GM21717 (cell line): ENCODE results near the gene KCNK1.

Experiments used
- ATAC-seq: cut with Tn5 transposase; IDR thresholded peaks from one replicate; pipeline ENCODE4 v1.9.1; 2021; ENCODE audit warnings: mild to moderate bottlenecking, moderate library complexity; ENCODE audit not compliant: unreplicated experiment

Gene KCNK1

DNA sequence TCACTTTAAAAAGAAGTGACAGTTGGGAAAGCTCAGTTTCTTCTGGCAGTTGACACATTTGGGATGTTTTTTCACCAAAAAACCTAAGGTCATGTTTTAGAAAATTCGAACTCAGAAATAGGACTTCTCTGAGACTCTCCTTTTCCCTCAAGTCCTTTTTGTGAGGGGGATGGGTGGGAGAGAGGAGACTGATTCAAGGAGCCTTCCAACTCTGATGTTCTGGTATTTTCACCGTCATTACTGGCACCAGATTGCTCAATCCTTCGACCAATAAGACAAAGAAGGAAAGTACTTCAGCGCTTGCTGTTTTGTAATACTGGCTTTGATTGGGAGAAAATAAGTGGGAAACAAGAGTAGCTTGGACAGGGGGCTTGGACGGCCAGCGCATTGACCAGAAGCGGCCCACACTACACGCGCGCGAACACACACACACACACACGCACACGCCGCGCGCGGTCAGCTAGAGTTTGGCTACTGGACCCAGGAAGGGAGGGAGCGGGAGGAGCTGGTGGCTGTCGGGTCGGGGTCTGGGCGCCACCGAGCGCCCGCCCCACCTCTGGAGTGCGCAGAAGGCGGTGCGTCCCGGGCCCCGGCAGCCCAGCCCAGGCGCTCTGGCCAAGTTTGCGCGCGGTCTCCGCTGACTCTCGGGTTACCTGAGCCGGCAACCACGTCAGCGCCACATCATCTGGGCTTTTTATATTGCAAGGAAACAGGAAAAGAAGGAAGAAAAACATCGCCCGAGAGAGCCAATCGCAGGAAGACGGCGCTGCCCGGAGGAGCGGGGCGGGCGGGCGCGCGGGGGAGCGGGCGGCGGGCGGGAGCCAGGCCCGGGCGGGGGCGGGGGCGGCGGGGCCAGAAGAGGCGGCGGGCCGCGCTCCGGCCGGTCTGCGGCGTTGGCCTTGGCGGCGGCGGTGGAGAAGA is at the start of gene KCNK1:
Gene KCNK1 (plus strand): TSS at position 855 of the 921 bp plus-strand sequence. CDS start 66 bp downstream, at position 921.
- ATAC-seq = peak; percentile 11

DNA sequence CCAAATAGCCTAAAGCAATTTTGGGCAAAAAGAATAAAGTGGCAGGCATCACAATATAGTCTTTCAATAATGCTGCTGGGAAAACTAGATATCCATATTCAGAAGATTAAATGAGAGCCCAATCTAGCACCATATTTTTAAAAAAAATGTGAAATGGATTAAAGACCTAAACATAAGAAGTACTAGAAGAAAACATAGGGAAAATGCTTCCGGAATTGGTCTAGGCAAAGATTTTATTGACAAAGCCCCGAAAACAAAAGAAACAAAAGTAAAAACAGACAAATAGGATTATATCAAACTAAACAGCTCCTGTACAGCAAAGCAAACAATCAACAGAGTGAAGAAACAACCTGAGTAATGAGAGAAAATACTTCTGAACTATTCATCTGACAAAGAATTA is 48.6 kb upstream of the KCNK1 start:
- ATAC-seq = no peak

DNA sequence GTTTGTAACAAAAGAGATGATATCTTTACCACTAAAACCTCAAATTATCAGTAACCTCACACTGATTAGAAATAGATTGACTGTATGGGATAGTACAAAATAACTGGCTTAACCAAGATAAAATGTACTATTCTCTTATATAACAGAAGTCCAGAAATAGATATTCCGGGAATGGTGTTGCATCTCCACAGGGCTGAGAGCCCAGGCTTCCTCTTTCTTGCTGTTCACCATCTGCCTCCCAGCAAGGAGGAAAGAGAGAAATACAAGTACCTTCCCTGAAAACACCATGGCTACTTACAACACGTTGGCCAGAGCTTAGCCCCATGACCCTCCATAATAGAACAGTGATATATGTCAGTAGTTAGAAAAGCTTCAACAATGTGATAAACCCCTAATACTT is 47.0 kb upstream of the KCNK1 start:
- ATAC-seq = no peak

DNA sequence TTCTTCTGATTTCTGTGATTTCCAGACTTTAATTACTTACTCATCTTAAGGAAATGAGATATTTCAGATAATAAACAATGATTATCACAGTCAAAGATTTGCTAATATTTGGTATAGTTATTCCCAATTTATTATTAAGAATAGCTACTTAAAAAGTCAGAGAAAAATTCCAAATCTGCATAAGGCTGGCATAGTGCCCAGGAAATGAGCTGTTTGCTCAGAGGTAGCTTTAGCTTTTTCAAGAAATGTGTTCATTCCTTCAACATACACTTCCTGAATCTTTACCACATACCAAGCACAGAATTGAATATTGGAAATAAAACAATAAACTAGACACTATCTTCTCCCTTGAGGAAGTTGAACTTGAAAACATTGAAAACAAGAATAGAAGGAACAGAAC is 44.3 kb upstream of the KCNK1 start:
- no peak for ATAC-seq

DNA sequence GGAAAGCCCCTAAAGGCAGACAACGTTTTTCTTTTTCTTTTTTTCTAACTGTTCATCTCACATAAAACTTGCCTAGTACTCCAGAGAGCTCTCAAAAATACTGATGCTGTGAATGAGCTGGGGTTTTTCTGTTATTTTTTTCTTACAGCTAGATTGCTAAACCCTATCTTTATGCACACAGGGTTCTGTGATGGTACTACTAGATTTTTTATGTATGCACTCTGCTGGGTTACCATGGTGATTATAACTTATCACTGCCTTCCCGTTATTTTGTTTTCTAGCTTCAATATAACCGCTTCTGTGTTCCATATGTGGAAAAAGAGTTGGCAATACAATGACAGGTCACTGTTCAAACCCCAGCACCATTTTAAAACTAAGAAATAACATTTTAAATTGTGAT is 43.7 kb upstream of the KCNK1 start:
- ATAC-seq = no peak

DNA sequence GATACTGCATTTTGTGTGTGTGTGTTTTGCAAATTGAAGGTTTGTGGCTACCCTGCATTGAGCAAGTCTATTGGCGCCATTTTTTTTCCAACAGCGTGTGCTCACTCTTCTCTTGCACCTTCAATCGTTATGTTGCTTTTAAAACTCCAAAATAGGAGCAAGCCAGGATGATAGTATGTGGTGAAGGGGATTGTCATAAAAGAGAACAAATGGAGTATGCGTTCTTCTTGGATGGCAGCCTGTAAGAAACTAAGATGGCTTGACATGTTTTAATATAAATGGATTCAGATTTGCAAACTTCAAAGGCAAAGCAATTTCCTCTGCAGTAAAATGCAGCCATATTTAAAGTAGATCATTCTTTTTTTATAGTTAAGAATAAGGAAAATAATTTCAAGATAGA is 43.2 kb upstream of the KCNK1 start:
- ATAC-seq = no peak

DNA sequence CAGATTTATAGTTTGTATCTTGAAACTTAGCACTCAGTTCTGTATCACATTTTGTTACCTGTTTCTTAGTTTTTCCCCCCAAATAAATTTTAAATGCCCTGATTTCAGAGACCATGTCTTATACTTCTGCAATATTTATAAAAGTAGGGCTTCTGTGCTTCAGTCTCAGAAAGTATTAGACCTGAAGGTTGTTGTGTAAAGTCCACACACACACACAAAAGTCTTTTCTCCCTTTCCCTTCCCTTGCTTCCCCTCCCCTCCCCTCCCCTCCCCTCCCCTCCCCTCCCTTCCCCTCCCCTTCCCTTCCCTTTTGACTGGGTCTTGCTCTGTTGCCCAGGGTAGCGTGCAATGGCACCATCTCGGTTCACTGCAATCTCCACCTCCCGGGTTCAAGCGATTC is 41.0 kb upstream of the KCNK1 start:
- no peak for ATAC-seq

DNA sequence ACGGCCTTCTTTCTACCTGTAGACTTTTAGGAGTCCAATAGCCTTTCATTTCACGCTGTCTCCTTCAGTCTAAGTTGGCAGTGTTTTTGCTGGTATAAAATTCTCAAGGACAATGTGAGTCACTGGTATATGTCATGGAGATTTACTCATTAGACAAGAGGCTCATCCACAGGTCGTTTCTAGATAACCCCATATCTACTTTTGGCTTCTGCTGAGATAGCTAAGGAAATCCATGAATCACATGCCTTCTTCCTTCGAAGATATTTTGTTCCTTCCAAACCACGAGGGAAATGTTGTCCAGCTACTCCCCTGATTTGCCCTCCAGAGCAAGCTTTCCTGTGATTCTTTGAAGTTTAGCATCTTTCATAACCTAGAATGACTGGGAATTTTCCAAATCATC is 38.5 kb upstream of the KCNK1 start:
- ATAC-seq = no peak

DNA sequence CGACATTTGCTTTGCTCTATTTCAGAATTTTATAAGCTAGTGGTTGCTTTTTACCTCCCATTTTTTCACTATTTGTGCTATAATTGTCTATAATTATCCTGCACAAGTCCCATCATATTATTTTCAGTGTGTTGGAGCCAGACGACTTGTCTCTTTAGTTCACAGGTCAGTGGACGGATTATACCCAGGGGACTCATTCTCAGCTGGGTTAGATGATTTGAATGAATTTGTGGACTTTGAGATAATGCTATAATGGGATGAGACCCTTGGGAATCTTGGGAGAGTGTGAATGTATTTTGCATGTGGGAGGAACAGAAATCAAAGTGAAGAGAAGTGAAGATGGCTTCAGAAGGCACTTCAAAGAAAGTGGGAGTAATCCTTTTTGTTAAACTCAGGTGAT is 31.5 kb upstream of the KCNK1 start:
- no peak for ATAC-seq

DNA sequence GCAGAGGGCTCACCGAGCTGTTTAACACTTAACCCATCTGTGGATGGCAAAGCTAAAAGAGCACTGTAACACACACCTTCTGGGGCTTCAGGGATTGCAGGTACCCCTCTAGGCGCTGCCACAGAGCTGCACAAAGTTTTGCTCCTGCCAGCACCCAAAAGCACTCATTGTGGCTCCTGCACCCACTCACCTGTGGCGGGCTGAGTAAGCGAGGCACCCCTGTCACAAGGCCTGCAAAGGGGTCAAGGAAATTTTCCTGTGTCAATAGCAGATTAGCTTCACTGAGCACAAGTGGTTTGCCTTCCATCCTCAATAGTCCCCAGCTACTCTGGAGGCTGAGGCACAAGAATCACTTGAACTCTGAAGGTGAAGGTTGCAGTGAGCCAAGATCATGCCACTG is 29.5 kb upstream of the KCNK1 start:
- no peak for ATAC-seq

DNA sequence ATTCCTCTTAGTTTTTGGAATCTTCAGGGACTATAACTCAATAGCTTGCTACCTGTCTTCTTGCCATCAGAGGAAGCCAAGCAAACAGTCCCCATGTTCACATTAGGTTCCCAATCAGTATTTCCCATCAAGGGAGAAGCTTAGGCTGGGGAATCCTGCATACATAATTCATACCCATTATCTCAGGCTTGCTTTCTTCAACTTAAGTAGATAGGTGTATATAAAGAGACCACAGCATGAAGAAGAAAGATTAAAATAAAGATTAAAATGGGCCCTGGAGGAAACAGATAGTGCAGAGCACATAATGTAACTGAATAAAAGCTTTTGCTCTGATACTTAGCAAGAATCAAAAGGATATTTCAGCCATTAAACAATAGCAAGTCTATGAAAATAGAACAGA is 29.0 kb upstream of the KCNK1 start:
- ATAC-seq = no peak

DNA sequence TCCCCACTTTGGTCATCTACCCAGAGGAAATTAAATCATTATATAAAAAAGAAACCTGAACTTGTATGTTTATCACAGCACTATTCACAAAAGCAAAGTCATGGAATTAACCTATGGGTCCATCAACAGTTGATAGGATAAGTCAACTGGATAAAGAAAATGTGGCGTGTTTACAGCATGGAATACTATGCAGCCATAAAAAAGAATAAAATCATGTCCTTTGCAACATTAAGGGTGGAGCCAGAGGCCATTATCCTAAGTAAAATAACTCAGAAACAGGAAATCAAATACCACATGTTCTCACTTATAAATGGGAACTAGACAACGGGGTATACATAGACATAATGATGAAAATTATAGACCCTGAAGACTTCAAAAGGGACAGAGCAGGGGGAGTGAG is 27.6 kb upstream of the KCNK1 start:
- no peak for ATAC-seq

DNA sequence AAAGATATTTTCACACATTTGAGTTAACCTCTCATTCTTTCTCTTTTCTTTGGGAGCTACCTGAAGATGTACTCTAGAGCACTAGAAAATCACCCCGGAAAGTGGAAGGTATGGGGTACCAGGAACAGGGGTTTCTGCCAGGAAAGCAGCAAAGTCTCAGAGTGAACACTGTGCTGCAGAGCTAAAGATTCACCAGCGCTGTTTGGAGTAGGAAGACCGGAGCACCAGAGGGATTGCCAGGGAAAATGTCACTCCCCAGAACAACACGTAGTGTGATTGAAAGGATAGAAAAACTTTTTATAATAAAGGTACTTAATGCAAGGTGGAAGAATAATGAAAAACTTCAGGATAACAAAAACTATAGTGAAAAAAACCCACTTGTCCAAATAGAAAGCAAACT is 26.7 kb upstream of the KCNK1 start:
- no peak for ATAC-seq

DNA sequence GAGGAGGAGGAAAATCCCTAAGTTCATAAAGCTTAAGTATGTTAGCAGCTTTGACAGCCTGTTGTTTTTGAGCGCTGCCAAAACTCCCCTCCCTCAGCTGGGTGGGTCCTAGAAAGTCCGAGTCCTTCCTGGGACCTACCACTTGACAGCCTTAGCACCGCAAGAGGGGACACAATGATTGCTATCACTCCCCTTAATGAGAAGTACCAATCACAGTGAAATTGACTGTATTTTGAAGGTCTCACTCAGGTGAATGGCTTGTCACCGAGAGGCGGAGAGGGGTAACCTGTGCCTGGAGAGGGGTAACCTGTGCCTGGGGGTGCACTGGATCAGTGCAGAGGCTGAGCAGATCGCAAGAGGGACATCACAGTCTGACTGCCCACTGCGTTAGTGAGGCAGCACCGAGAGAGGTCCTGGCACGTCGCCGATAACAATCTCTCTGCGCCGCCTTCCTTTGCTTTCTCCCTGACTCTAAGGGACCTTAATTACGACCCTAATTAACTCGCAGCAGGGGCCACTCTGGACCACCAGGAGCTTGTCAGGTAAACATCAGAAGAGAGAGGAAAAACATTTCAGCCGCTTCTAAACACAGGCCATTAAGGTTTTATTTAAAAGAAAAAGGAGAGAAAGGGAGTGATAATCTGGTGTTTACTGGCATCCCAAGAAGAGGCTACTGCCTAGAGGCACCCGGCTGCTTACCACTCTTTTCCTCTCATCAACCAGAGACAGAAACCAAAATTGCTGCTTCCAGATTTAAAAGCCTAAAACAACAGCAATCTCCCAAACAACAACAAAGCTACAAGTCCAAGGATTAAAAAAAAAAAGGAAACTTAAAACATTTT is 25.7 kb upstream of the KCNK1 start:
- ATAC-seq = no peak

DNA sequence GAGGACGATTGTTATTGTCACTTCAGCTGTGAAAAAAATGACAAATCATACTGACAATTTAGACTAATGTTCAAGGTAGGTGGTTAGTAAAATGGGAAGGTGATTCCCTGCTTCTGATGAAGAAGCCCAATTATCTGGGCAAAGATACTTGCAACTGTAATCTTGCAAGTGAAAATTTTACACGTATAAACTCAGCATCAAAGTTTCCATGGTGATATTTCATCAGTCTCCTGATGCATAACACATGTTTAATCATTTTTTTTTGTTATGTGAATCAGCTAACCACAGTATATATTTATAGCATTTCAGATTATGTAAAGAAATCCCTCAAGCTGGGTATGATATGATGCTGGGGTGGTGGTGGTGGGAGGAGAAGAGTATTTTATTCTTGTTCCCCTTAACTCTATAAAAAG is 16.4 kb upstream of the KCNK1 start:
- no peak for ATAC-seq

DNA sequence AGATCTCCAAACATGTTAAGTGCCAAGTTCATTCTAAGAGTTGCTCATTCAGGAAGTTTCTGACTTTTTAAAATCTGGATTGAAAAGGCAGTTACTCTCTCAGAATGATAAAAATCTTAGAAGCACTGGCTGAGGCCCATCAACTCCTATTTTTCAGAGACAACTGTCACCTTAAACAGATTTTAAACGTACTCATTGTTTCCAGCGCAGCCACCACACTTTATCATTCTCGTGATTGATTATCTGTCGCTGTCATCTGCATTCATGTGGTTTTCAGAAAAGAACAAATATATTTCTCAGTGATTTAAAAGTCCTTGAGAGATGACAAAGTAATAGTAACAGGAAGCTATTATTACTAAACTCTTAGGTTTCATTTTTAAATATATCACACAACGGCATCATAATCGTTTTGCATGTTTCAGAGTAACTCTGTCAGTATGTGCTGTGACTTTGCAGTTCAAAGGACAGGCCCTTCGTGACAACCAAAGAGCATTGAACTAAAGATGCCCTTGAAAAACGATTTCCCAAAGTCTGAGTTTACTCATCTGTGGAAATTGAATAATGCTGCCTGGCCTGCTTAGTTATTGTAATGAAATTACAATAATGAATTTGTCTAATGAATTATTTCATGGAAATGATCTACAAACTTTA is 14.9 kb upstream of the KCNK1 start:
- peak; percentile 87 for ATAC-seq

DNA sequence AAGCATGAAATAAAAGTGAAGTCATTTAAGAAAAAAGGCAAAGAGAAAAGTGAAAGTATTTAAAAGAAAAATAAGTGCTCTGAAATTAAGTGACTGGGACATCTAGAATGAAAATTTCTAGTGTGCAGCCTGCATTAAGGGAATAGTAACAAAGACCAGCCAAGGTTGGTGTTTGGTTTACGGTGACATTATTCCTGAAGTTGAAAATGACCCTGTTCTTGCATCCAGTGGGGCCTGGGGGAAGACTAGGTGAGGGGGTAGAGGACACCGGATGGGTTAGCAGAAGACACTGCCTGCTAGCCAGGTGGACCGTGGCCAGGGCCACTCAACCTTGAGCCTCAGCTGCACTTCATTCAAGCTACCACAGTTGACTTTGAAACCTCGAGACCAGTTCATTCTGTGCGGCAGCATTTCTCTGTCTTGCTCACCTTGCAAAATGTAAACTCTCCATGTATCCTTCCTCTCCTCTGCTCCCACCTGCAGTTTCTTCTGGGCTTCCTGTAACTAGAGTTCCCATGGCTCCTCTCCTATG is 14.3 kb upstream of the KCNK1 start:
- ATAC-seq = peak; percentile 36

DNA sequence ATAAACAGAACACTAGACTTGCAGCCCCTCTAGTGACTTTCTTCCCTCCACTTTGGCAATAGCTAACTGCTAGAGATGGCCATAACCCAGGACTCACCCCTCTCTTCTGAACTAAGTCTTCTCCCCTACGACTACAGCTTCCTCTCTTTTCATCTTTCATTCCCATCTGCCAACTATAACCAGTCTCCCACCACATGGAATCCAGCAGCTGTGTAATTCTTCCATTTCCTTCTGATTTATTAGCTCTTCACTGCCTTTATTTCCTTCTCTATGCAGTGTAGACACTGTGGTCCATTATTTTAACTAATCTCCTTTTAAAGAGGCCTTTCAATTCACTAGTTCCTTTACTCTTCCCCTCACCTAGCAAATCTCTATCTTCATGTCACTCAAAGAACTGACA is 13.4 kb upstream of the KCNK1 start:
- no peak for ATAC-seq

DNA sequence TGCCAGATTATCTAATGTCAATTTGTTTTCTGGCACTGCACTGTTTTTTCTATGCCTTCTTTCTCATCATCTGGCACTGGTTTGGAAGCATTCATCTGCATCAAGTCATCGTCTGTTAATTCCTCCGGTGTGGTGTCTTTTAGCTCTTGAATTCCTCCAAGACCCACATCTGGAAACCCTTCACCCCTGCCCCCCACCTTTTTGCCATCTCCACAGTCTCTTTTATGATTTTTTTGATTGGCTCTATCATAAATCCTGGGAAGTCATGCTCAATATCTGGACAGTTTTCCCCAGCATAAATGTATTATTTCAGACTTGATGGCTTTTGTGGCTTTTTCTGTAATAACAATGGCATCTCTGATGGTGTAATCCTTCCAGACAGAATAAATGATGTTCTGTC is 10.4 kb upstream of the KCNK1 start:
- no peak for ATAC-seq

DNA sequence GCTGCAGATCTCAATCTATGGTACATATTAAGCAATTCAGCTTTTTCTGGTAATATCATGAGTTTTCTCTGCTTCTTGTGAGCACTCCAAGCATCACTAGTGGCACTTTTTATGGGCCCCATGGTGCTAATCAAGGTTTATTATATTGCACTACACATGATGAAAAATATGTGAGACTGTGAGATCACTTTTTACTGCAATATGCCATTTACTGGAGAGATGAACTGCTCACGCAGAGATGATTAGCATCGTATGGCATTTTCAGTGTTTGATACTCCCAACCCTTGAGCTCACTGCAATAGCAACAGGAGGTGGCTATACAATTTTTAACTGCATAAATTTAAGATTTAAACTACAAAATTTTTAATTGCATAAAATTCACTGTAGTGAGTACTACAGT is 8.7 kb upstream of the KCNK1 start:
- no peak for ATAC-seq

DNA sequence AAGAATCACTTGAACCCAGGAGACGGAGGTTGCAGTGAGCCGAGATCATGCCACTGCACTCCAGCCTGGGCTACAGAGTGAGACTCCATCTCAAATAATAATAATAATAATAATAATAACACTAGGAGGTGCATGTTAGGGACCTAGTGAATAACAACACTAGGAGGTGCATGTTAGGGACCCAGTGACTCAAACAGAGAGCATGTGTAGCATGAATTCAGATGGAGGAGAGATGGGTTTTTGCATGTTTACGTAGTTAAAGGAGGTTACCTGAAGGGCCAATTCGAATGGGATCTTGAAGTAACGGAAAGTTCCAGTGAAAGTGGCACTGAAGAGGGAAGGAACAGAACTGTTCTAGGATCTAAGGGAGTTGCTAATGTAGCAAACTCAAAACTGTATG is 7.1 kb upstream of the KCNK1 start:
- no peak for ATAC-seq
